ENCODE data around the gene PKD1. TPM values are rescaled to one million over a fixed set of nuclear protein-coding genes. Genes with fewer than 3 reads are reported as not detected.
"Not testable (repeated sequence)": the region's sequence is repeated elsewhere in the genome, so short reads cannot be mapped to it uniquely, and the experiment has no call there.

PKD1 gene
- total and polyA plus RNA-seq, 2 of the 13 experiments (the other 11 are each of a cell fraction or from before 2014, with no cell fraction given), result 22.1 to 23.0 TPM

- CTCF ChIA-PET (ENCODE audit: low intra/inter-chr PET ratio, low total read pairs); DNase-seq (ENCODE audit: low spot score); in situ Hi-C loops (cut with HindIII; ENCODE audit: extremely low pct_ligation_motif_present, low pct_unique_long_range_greater_than_20kb); H3K27ac ChIP-seq (ENCODE audit: extremely low read length, insufficient read depth, low read length); POLR2A ChIA-PET; BruUV-seq (replicated peaks); FAIRE-seq; H2AFZ ChIP-seq (ENCODE audit: low read length); H3K79me2 ChIP-seq (ENCODE audit: insufficient read depth, low read length); intact Hi-C loops (cut with micrococcal nuclease; ENCODE audit: unreplicated experiment); H4K20me1 ChIP-seq (ENCODE audit: insufficient read depth, low read length); ATAC-seq; H3K9me3 ChIP-seq (ENCODE audit: low read length); H3K27me3 ChIP-seq (ENCODE audit: control insufficient read depth in 1 of 2, insufficient read depth in 2 of 2, low read length in 2 of 2); H3K36me3 ChIP-seq (replicated peaks in 1 of 2; ENCODE audit: control insufficient read depth in 1 of 2, insufficient read depth in 2 of 2, low read length in 2 of 2): not testable (repeated sequence)
- TF ChIP-seq PATZ1 (CRISPR knock-in tag; IDR thresholded peaks at IDR 0.05), result 0 out of 2 replicates have a peak, but pooled peaks have one; percentile 29
- TF ChIP-seq ZFY (CRISPR knock-in tag; IDR thresholded peaks at IDR 0.05), result peak; percentile 17; the same call in 1 of the 2 replicates
- 0 out of 2 replicates have a peak, but pooled peaks have one; percentile 13 for TF ChIP-seq TFAP4 (IDR thresholded peaks at IDR 0.05; ENCODE audit: borderline replicate concordance, low read depth)
- WGBS (ENCODE audit: low lambda C conversion rate), result 1% methylated on average over 14 of the region's 42 CpGs
- H3K4me2 ChIP-seq (ENCODE audit: low read depth, low read length), result 0 out of 2 replicates have a peak overlapping the region, but pooled peaks have one; percentile 3
- H3K4me3 ChIP-seq (replicated peaks in 1 of 3; ENCODE audit: insufficient read depth in 1 of 3, low read depth in 2 of 3, low read length in 3 of 3), result peak overlapping the region; percentile 60 to 63 (median 62); a peak in 4 of 6 replicates
- H3K9ac ChIP-seq (ENCODE audit: insufficient read depth, low read depth, low read length), result 0 out of 2 replicates have a peak overlapping the region, but pooled peaks have one; percentile 56
- H3K4me1 ChIP-seq (ENCODE audit: insufficient read depth, low read length), result peaks cover 15% of the 10 kb centered on the region
These were observed 627 bp downstream of the PKD1 start for GRCh38 chr16:2135071-2135470.

GRCh38 chr16:2133797-2134196 lies 1.9 kb downstream of the PKD1 start:
- H4K20me1 ChIP-seq (ENCODE audit: insufficient read depth, low read length); H3K36me3 ChIP-seq (replicated peaks in 1 of 2; ENCODE audit: control insufficient read depth in 1 of 2, insufficient read depth in 2 of 2, low read length in 2 of 2); H3K9me3 ChIP-seq (ENCODE audit: low read length); H3K27ac ChIP-seq (ENCODE audit: extremely low read length, insufficient read depth, low read length); H2AFZ ChIP-seq (ENCODE audit: low read length); in situ Hi-C loops (cut with HindIII; ENCODE audit: extremely low pct_ligation_motif_present, low pct_unique_long_range_greater_than_20kb); BruUV-seq (replicated peaks); H3K27me3 ChIP-seq (ENCODE audit: control insufficient read depth in 1 of 2, insufficient read depth in 2 of 2, low read length in 2 of 2); FAIRE-seq; intact Hi-C loops (cut with micrococcal nuclease; ENCODE audit: unreplicated experiment); DNase-seq (ENCODE audit: low spot score); H3K79me2 ChIP-seq (ENCODE audit: insufficient read depth, low read length); ATAC-seq; POLR2A ChIA-PET; H3K9ac ChIP-seq (ENCODE audit: insufficient read depth, low read depth, low read length); CTCF ChIA-PET (ENCODE audit: low intra/inter-chr PET ratio, low total read pairs): not testable (repeated sequence)
- WGBS (ENCODE audit: low lambda C conversion rate), result no CpG with 5 or more reads among the region's 12 CpGs
- peak overlapping the region in 2 of 3 experiments; percentile 5 to 46; a peak in 4 of 6 replicates for H3K4me3 ChIP-seq (replicated peaks in 1 of 3; ENCODE audit: insufficient read depth in 1 of 3, low read depth in 2 of 3, low read length in 3 of 3)
- peak overlapping the region; percentile 51 for H3K4me2 ChIP-seq (ENCODE audit: low read depth, low read length)
- H3K4me1 ChIP-seq (ENCODE audit: insufficient read depth, low read length), result peaks cover 16% of the 10 kb centered on the region

- H3K9ac ChIP-seq (ENCODE audit: insufficient read depth, low read depth, low read length); H3K4me3 ChIP-seq (replicated peaks in 1 of 3; ENCODE audit: insufficient read depth in 1 of 3, low read depth in 2 of 3, low read length in 3 of 3); DNase-seq (ENCODE audit: low spot score); H4K20me1 ChIP-seq (ENCODE audit: insufficient read depth, low read length); POLR2A ChIA-PET; intact Hi-C loops (cut with micrococcal nuclease; ENCODE audit: unreplicated experiment); H3K79me2 ChIP-seq (ENCODE audit: insufficient read depth, low read length); H3K36me3 ChIP-seq (replicated peaks in 1 of 2; ENCODE audit: control insufficient read depth in 1 of 2, insufficient read depth in 2 of 2, low read length in 2 of 2); H3K27ac ChIP-seq (ENCODE audit: extremely low read length, insufficient read depth, low read length); H2AFZ ChIP-seq (ENCODE audit: low read length); CTCF ChIA-PET (ENCODE audit: low intra/inter-chr PET ratio, low total read pairs); BruUV-seq (replicated peaks); H3K9me3 ChIP-seq (ENCODE audit: low read length); H3K4me2 ChIP-seq (ENCODE audit: low read depth, low read length); in situ Hi-C loops (cut with HindIII; ENCODE audit: extremely low pct_ligation_motif_present, low pct_unique_long_range_greater_than_20kb); ATAC-seq; H3K27me3 ChIP-seq (ENCODE audit: control insufficient read depth in 1 of 2, insufficient read depth in 2 of 2, low read length in 2 of 2); FAIRE-seq: not testable (repeated sequence)
- peaks cover 13% of the 10 kb centered on the region; the same call in 1 of the 2 replicates for H3K4me1 ChIP-seq (ENCODE audit: insufficient read depth, low read length)
- WGBS (ENCODE audit: low lambda C conversion rate), result 95% methylated on average over 15 of the region's 22 CpGs
These were observed 5.7 kb downstream of the PKD1 start for GRCh38 chr16:2129890-2130447.
